ENCODE measurements around the gene MAP3K3. TPM values are rescaled to one million over a fixed set of nuclear protein-coding genes. Genes with fewer than 3 reads are reported as not detected.

The MAP3K3 gene
- total RNA-seq, 1 donor from 2014 or later: 29.6 TPM

DNA sequence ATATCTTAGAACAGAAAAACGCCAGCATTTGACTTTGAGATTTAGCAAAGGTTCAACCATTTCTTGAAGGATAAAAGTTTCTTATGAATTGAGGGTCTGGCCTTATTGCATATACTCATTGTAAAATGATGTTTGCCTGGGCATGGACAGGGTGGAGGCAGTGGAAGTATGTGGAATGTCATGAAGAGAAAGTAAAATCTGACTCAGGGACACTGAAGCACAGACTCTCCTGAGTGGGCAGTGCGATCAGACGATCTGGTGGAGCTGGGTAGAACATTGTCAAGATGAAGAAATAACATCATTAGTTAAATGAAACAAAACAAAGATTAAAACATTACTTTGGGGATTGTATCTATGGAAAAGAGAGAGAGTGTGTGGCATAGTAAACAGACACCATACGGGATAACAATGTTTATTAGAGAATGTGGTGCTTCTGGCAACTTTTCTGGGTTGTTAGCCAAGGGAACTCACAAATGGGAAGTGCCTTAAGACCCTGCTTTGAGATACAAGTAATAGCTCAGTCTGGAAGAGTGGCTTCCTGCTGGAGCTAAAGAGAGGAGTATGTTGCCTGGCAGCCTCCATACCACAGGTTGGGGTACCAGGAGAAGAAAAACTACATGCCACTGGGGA, 4.4 kb downstream of the MAP3K3 start:
- H3K27ac Mint-ChIP-seq: no peak overlapping the region
- intact Hi-C loops (cut with micrococcal nuclease): no loop called here
- H3K27me3 Mint-ChIP-seq (ENCODE audit: insufficient read depth): no peaks in the 10 kb centered on the region
- no peaks in the 10 kb centered on the region for H3K9me3 Mint-ChIP-seq
- DNase-seq (ENCODE audit: low spot score): no peak
- no peak overlapping the region for H3K4me3 Mint-ChIP-seq
- peaks cover 41% of the 10 kb centered on the region for H3K4me1 Mint-ChIP-seq (ENCODE audit: low read depth)
- H3K36me3 Mint-ChIP-seq (ENCODE audit: low read depth): peaks cover 7% of the 10 kb centered on the region

DNA sequence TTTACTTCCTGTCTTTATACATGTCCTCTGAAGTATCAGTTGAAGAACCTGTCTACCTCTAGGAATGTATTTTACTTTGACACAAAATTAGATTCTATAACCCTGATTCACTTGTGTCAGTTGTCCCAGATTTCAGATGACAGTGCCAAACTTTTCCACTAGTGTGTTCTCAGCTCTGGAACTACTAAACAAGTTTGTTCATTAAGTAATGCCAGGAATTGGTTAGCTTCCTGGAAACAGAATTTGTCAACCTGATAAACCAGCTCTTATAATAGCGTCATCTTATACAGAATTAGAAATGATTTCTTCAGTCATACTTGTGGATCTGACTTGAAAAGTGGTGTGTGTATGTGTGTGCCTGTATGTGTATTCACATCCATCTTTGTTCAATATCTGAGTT, 7.4 kb downstream of the MAP3K3 start:
- H3K27me3 Mint-ChIP-seq (ENCODE audit: insufficient read depth): no peaks in the 10 kb centered on the region
- no peak overlapping the region for H3K4me3 Mint-ChIP-seq
- intact Hi-C loops (cut with micrococcal nuclease): no loop called here

DNA sequence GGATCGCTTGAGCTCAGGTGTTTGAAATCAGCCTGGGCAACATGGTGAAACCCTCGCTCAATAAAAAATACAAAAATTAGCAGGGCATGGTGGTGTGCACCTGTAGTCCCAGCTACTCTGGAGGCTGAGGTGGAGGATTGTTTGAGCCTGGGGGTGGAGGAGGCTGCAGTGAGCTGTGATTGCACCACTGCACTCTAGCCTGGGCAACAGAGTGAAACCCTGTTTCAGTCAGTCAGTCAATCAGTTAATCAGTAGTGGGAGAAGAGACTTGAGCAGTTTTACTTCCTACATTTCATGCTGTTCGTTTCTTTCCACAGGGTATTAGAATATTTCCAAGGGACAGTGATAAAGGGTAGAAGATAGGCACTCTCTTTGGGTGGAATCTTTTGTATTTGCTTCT, 8.8 kb downstream of the MAP3K3 start:
- peaks cover 27% of the 10 kb centered on the region for H3K36me3 Mint-ChIP-seq (ENCODE audit: low read depth)

More for the DNA sequence above, 7.4 kb downstream of the MAP3K3 start:
- DNase-seq (ENCODE audit: low spot score): no peak
- Mint-ChIP-seq H3K36me3 (ENCODE audit: low read depth) (peaks cover 18% of the 10 kb centered on the region), H3K27ac (no peak overlapping the region), H3K4me1 (ENCODE audit: low read depth) (peaks cover 40% of the 10 kb centered on the region), H3K9me3 (no peaks in the 10 kb centered on the region)

DNA sequence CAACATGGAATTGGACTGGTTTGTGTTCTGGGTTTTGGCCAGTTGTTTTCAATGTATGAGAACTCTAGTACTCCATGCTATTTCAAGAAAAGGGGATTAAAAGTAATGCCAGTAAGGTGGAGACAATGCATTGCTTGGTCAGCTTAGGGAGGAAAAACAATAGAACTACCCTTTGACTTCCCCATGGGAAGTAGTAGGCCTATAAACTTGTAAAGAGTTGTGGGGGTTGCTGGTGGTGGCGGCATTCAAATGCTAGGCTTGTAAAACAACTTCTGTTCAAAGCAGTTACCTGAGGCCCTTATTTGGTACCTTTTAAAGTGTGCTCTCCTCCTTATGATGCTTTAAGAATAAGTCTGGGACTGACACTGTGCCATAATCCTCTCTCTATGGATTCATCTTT, 9.4 kb downstream of the MAP3K3 start:
- intact Hi-C loops (cut with micrococcal nuclease): no loop called here
- Mint-ChIP-seq H3K36me3 (ENCODE audit: low read depth) (peaks cover 28% of the 10 kb centered on the region), H3K4me1 (ENCODE audit: low read depth) (peaks cover 21% of the 10 kb centered on the region), H3K27ac (no peak overlapping the region), H3K27me3 (ENCODE audit: insufficient read depth) (no peaks in the 10 kb centered on the region), H3K4me3 (no peak overlapping the region), H3K9me3 (no peaks in the 10 kb centered on the region)
- no peak for DNase-seq (ENCODE audit: low spot score)

More for the DNA sequence above, 8.8 kb downstream of the MAP3K3 start:
- no peaks in the 10 kb centered on the region for H3K9me3 Mint-ChIP-seq
- no peak overlapping the region for H3K27ac Mint-ChIP-seq
- H3K4me1 Mint-ChIP-seq (ENCODE audit: low read depth): peaks cover 26% of the 10 kb centered on the region
- H3K4me3 Mint-ChIP-seq: no peak overlapping the region
- intact Hi-C loops (cut with micrococcal nuclease): no loop called here
- no peak for DNase-seq (ENCODE audit: low spot score)
- no peaks in the 10 kb centered on the region for H3K27me3 Mint-ChIP-seq (ENCODE audit: insufficient read depth)

DNA sequence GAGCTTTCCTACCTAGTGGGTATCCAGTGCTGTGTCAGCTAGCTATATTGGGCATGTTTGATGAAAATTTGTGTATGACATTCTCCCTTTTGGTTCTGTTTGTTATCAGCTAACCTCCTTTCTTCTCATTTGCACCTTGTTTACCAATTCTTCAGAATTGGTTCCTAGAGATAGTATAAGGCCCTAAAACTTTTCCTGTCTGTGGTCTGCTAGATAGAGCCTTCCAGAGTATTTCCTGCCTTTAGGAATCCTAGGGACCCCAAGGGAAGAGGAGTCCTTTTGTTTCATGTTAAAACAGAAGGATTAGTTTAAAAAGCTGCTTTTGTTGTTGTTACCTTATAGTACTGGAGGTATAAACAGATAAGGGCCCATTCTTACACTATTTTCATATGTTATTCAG, 11.5 kb downstream of the MAP3K3 start:
- peaks cover 29% of the 10 kb centered on the region for H3K36me3 Mint-ChIP-seq (ENCODE audit: low read depth)
- H3K27me3 Mint-ChIP-seq (ENCODE audit: insufficient read depth): no peaks in the 10 kb centered on the region
- H3K9me3 Mint-ChIP-seq: no peaks in the 10 kb centered on the region
- no peak for DNase-seq (ENCODE audit: low spot score)
- H3K27ac Mint-ChIP-seq: no peak overlapping the region
- H3K4me3 Mint-ChIP-seq: no peak overlapping the region
- peaks cover 14% of the 10 kb centered on the region for H3K4me1 Mint-ChIP-seq (ENCODE audit: low read depth)
- intact Hi-C loops (cut with micrococcal nuclease): no loop called here

DNA sequence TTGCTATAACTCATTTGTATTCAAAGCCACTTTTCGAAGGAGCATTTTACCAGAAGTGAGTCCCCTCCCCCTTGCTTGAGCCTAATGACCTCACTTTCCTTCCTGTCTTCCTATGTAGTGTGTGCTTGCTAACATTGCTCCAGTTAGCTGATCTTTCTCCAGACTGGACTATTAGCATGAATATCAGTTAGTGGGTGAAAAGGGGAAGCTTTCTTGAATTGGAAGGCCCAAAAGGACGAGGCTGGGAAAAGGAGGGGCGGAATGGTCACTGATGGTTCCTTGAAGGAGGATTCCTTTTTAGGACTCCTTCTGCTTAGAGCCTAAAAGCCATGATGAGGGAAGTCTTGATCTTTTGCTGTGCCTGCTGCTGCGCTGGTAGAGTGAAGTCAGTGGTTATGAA, 11.9 kb downstream of the MAP3K3 start:
- Mint-ChIP-seq H3K27ac (peak overlapping the region; percentile 62), H3K36me3 (ENCODE audit: low read depth) (peaks cover 29% of the 10 kb centered on the region), H3K9me3 (no peaks in the 10 kb centered on the region), H3K4me3 (no peak overlapping the region), H3K4me1 (ENCODE audit: low read depth) (peaks cover 18% of the 10 kb centered on the region), H3K27me3 (ENCODE audit: insufficient read depth) (no peaks in the 10 kb centered on the region)
- no peak for DNase-seq (ENCODE audit: low spot score)
- intact Hi-C loops (cut with micrococcal nuclease): no loop called here

DNA sequence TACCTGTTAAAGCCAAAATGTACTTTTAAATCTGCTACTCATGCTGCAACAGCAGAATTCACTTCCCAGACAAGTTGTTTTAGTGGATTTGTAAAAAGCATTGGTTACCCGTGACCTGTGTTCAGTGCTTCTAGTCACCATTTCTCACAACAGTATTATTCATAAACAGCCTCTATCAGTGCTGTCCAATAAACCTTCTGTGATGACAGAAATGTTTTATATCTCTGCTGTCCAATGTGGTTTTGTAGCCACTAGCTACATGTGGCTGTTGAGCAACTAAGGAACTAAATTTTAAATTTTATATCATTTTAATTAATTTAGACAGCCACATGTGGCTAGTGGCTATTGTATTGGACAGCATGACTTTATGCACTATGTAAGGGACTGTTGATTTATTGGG, 12.6 kb downstream of the MAP3K3 start:
- no peaks in the 10 kb centered on the region for H3K9me3 Mint-ChIP-seq
- DNase-seq (ENCODE audit: low spot score): no peak
- H3K36me3 Mint-ChIP-seq (ENCODE audit: low read depth): peaks cover 29% of the 10 kb centered on the region
- no peak overlapping the region for H3K4me3 Mint-ChIP-seq
- no peaks in the 10 kb centered on the region for H3K27me3 Mint-ChIP-seq (ENCODE audit: insufficient read depth)
- no peak overlapping the region for H3K27ac Mint-ChIP-seq
- peaks cover 21% of the 10 kb centered on the region for H3K4me1 Mint-ChIP-seq (ENCODE audit: low read depth)
- intact Hi-C loops (cut with micrococcal nuclease): no loop called here

DNA sequence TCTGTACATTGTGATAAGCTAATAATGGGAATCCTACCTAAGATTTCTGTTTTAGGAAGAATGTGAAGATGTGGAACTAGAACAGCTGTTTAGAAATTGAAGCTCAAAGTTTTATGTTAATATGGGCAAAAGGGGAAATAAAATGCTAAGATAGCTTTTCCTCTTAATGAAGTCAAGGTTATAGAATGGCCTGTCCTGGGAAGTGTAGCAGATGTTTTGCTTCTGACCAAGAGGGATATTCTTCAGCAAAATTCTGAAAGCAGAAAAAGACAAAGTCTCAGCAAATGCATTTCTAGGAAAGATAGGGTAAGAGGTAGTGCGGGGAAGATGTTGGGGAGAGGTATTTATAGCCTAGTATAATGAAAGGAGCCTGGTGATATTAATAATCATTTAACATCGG, 13.1 kb downstream of the MAP3K3 start:
- H3K27me3 Mint-ChIP-seq (ENCODE audit: insufficient read depth): no peaks in the 10 kb centered on the region
- H3K36me3 Mint-ChIP-seq (ENCODE audit: low read depth): peaks cover 29% of the 10 kb centered on the region

DNA sequence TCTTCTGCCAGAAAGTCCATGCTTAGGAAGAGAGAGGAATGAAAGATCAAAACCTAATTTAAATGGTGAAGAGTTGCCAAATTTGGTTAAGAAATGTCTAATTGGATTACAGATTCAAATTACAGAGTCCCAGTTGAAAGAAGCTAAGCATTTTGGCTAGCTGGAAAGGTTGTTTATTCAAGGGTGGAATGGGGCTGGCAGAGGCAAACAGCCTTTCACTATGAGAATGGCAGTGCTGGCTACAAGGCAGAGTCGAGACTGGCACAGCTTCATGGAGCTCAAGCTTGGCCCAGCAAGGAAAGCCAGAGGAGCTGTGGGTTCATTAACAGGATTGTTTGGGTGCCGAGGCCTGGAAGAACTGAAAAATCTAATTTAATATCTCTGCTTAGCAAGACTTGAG, 13.6 kb downstream of the MAP3K3 start:
- Mint-ChIP-seq H3K4me1 (ENCODE audit: low read depth) (peaks cover 21% of the 10 kb centered on the region), H3K4me3 (no peak overlapping the region), H3K36me3 (ENCODE audit: low read depth) (peaks cover 29% of the 10 kb centered on the region), H3K27ac (no peak overlapping the region), H3K27me3 (ENCODE audit: insufficient read depth) (no peaks in the 10 kb centered on the region), H3K9me3 (no peaks in the 10 kb centered on the region)
- no peak for DNase-seq (ENCODE audit: low spot score)
- intact Hi-C loops (cut with micrococcal nuclease): no loop called here

More for the DNA sequence above, 13.1 kb downstream of the MAP3K3 start:
- DNase-seq (ENCODE audit: low spot score): no peak
- intact Hi-C loops (cut with micrococcal nuclease): no loop called here
- peak overlapping the region; percentile 0 for H3K27ac Mint-ChIP-seq
- H3K4me1 Mint-ChIP-seq (ENCODE audit: low read depth): peaks cover 21% of the 10 kb centered on the region
- no peaks in the 10 kb centered on the region for H3K9me3 Mint-ChIP-seq
- H3K4me3 Mint-ChIP-seq: no peak overlapping the region

DNA sequence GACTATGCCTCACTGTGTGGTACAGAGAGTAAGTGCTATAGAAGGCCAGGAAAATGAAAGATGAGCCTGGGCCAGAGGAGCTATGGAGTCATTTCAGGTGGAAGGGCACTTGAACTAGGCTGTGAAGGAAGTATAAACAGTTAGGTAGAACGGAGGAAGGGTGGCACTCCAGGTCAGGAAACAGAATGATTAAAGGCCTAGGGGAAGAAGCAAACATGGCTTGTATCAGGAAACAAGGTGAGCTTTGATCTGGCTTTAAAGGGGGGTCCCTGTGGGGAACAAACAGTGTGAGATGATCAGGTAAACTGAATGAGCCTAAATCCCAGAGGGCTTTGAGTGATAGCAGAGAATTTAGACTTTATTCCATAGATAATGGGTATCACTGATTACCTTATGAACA, 16.9 kb downstream of the MAP3K3 start:
- no peak for DNase-seq (ENCODE audit: low spot score)
- H3K27me3 Mint-ChIP-seq (ENCODE audit: insufficient read depth): no peaks in the 10 kb centered on the region
- H3K27ac Mint-ChIP-seq: no peak overlapping the region
- no peak overlapping the region for H3K4me3 Mint-ChIP-seq
- H3K4me1 Mint-ChIP-seq (ENCODE audit: low read depth): peaks cover 12% of the 10 kb centered on the region
- intact Hi-C loops (cut with micrococcal nuclease): no loop called here
- no peaks in the 10 kb centered on the region for H3K9me3 Mint-ChIP-seq
- peaks cover 19% of the 10 kb centered on the region for H3K36me3 Mint-ChIP-seq (ENCODE audit: low read depth)

DNA sequence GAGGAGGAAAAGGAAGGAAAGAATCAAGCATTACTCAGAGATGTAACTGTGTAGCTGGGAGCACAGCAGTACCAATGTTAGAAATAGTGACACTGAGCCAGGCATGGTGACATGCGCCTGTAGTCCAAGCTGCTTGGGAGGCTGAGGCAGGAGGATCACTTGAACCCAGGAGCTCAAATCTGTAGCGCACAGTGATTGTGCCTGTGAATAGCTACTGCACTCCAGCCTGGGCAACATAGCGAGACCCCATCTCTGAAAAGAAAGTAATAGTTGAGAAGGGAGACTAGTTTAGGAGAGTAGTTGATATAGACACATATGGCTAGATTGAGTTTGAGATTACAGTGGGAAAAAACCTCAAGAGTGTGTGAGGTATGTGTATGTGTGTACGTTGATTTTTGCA, 17.8 kb downstream of the MAP3K3 start:
- peaks cover 15% of the 10 kb centered on the region for H3K36me3 Mint-ChIP-seq (ENCODE audit: low read depth)
- no peak overlapping the region for H3K27ac Mint-ChIP-seq
- H3K27me3 Mint-ChIP-seq (ENCODE audit: insufficient read depth): no peaks in the 10 kb centered on the region
- H3K4me1 Mint-ChIP-seq (ENCODE audit: low read depth): peaks cover 7% of the 10 kb centered on the region
- H3K4me3 Mint-ChIP-seq: no peak overlapping the region
- DNase-seq (ENCODE audit: low spot score): no peak
- intact Hi-C loops (cut with micrococcal nuclease): no loop called here
- no peaks in the 10 kb centered on the region for H3K9me3 Mint-ChIP-seq

DNA sequence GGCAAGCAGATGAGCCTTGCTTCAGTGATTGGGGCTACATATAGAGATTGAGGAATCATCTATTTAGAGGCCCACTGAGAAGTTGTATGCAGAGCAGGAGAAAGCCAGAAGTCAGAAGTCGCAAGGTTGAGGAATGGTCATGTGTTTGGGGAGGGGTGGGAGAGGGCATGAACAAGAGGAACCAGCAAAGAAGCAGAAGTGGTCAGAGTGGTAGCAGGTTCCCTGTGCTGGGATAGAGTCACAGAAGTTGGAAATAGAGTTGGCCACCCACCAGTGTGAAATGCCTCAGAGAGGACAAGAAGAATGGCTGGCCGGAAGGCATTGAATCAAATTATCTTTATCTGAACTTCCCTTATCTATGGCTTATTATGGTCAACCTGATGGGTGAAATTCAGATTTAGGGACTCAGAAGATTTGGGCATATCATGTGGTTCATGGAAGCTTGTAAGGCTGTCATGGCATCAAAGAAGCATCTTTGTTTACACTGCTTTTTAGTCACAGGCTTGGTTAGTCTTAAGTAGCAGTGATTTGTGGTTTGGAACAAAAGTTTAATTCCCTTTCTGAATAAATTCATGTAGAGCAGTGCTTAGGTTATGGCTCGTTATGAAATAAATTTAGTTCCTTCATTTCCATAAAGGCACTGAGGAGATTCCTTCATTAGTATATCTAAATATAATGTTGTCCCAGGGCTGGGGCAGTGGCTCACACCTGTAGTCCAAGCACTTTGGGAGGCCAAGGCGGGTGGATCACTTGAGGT, 19.7 kb downstream of the MAP3K3 start:
- Mint-ChIP-seq H3K9me3 (no peaks in the 10 kb centered on the region), H3K27ac (no peak overlapping the region), H3K4me3 (no peak overlapping the region), H3K27me3 (ENCODE audit: insufficient read depth) (no peaks in the 10 kb centered on the region), H3K36me3 (ENCODE audit: low read depth) (peaks cover 1% of the 10 kb centered on the region), H3K4me1 (ENCODE audit: low read depth) (peaks cover 15% of the 10 kb centered on the region)
- no peak for DNase-seq (ENCODE audit: low spot score)
- intact Hi-C loops (cut with micrococcal nuclease): no loop called here

DNA sequence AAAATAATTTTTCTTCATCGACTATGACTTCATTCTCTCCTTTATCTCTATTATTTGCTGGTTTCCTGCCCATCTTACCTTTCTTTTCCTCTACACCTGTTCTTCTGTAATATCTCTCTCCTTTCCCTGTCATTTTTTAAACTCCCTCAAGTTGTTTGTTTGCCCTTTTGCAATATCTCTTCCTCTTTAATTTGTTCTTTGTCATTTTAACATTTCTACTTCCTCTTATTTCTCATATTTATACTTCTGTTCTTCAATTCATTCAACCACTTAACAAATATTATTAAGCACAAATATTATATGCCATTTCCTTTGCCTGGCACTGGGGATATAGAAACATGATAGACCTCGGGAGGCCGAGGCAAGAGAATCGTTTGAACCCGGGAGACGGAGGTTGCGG, 22.6 kb downstream of the MAP3K3 start:
- no peak overlapping the region for H3K4me3 Mint-ChIP-seq
- intact Hi-C loops (cut with micrococcal nuclease): no loop called here
- DNase-seq (ENCODE audit: low spot score): no peak
- peaks cover 16% of the 10 kb centered on the region for H3K4me1 Mint-ChIP-seq (ENCODE audit: low read depth)
- H3K27ac Mint-ChIP-seq: no peak overlapping the region
- peaks cover 6% of the 10 kb centered on the region for H3K36me3 Mint-ChIP-seq (ENCODE audit: low read depth)
- no peaks in the 10 kb centered on the region for H3K27me3 Mint-ChIP-seq (ENCODE audit: insufficient read depth)
- no peaks in the 10 kb centered on the region for H3K9me3 Mint-ChIP-seq

All from activated T-helper 1 cell treated with anti-CD3 and anti-CD28 coated beads, Interleukin-12 subunit alpha, Interleukin-12 subunit beta, Interleukin-2, Interleukin-4 antibody, amounts not matched to agents 30 ng/mL and 10 ng/mL and 1 ng/mL, durations not matched to agents 14 hours and 24 hours and 36 hours (primary cell).